HL-60 (cell line): ENCODE data around the gene GPD1L.
A peak's percentile ranks its signal among the peaks of the same experiment; 100 is the strongest.
"Not testable (repeated sequence)": the region's sequence is repeated elsewhere in the genome, so short reads cannot be mapped to it uniquely, and the experiment has no call there.

ENCODE experiments used
- DNase-seq, 2 experiments: peaks; one replicate each; pipeline ENCODE4 v3.0.0-alpha.2; 2010 to 2020; ENCODE audit warnings: low read depth in 1 of 2, low spot score in 1 of 2
- H3K27ac ChIP-seq: fragments of 250-450 bp; sonication (Bioruptor Pico); replicated peaks from 2 replicates; pipeline ENCODE4 v1.5.1; 2020; ENCODE audit warnings: mild to moderate bottlenecking, moderate library complexity
- H3K27me3 ChIP-seq: fragments of 250-450 bp; sonication (Bioruptor Pico); 2 replicates; pipeline ENCODE4 v1.5.1; 2021; ENCODE audit warnings: mild to moderate bottlenecking, moderate library complexity; ENCODE audit not compliant: insufficient read depth, poor library complexity, severe bottlenecking
- H3K4me3 ChIP-seq: replicated peaks from 2 replicates; pipeline ENCODE4 v1.5.1; 2011; ENCODE audit warnings: mild to moderate bottlenecking, control low read depth, low read length; ENCODE audit not compliant: insufficient read depth
- GABPA ChIP-seq: IDR thresholded peaks from 2 replicates; pipeline ENCODE4 v1.6.1; 2012; ENCODE audit warnings: low read depth
- POLR2AphosphoS5 ChIP-seq: IDR thresholded peaks from 2 replicates; pipeline ENCODE4 v1.6.1; 2012; ENCODE audit warnings: low read depth
- REST ChIP-seq: IDR thresholded peaks from 2 replicates; pipeline ENCODE4 v1.6.1; 2012; ENCODE audit warnings: low read depth; ENCODE audit not compliant: insufficient replicate concordance
- SPI1 ChIP-seq: IDR thresholded peaks from 2 replicates; pipeline ENCODE4 v1.6.1; 2012; ENCODE audit warnings: low read depth, mild to moderate bottlenecking, borderline replicate concordance
- TF ChIP-seq, protein P1 (sequence below): IDR thresholded peaks from one replicate; pipeline ENCODE4 v1.5.1; 2011; ENCODE audit warnings: low read length, control low read depth, inconsistent platforms; ENCODE audit not compliant: insufficient read depth

The GPD1L gene

DNA sequence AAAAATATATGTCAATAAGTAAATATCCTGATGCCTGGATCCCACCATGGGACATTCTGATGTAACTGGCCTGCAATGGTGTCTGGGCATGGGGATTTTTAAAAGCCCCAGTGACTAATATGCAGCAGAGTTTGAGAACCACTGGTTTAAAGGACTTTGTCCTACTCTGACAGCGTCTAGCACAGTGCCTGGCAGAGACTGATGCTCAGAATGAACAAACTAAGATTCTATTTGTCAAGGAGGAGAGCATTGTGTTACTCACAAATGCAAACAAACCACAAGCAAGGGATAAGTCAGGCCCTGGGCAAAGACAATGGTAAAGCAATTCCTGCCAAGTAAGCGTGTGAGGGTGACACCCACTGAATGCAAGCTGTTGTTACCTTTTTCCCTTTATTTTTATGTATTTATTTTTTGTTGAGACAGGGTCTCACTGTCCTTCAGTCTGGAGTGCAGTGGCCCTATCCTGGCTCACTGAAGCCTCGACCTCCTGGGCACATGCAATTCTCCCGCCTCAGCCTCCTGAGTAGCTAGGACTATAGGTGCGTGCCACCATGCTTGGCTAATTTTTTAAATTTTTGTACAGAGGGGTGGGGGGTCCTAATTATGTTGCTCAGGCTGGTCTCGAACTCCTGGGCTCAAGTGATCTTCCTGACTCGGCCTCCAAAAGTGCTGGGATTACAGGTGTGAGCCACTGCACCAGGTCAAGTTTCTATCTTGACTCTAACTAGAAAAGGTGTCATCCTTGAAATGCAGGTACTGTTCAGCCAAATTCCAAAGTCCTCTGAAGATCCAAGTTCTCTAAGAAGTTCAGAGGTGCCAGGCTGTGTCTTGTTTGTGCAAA, 909 bp upstream of the GPD1L start:
- Histone ChIP-seq H3K4me3 (no peak overlapping the region), H3K27ac (no peak overlapping the region), H3K27me3 (no peaks in the 10 kb centered on the region)
- no peak for DNase-seq
- TF ChIP-seq, protein P1, sequence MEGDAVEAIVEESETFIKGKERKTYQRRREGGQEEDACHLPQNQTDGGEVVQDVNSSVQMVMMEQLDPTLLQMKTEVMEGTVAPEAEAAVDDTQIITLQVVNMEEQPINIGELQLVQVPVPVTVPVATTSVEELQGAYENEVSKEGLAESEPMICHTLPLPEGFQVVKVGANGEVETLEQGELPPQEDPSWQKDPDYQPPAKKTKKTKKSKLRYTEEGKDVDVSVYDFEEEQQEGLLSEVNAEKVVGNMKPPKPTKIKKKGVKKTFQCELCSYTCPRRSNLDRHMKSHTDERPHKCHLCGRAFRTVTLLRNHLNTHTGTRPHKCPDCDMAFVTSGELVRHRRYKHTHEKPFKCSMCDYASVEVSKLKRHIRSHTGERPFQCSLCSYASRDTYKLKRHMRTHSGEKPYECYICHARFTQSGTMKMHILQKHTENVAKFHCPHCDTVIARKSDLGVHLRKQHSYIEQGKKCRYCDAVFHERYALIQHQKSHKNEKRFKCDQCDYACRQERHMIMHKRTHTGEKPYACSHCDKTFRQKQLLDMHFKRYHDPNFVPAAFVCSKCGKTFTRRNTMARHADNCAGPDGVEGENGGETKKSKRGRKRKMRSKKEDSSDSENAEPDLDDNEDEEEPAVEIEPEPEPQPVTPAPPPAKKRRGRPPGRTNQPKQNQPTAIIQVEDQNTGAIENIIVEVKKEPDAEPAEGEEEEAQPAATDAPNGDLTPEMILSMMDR: no peak

DNA sequence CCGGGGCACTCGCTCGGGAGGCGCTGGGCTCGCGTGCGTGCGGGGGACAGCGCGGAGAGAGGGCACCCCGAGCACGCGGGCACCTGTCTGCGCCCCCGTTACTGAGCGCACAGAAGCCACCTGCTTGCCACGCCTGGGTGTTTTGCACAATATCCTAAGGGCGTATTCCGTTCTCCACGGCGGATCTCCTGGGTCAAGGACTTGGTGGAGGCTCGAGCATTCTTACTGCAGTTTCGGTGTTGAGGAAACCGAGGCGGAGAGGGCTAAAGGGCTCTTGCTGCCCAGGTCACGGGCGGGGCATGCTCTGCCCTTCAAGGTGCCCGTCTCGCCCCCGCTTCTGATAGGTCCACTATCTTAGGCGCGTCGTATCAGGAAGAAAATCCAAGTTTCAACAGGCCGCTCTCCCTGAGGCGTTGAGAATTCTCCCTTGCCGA, 526 bp downstream of the GPD1L start:
- peak overlapping the region; percentile 53 for H3K27ac ChIP-seq
- TF ChIP-seq, protein P1: no peak
- TF ChIP-seq POLR2AphosphoS5 (no peak; the same call in 1 of the 2 replicates), GABPA (no peak), SPI1 (no peak), REST (no peak)
- H3K4me3 ChIP-seq: peak overlapping the region; percentile 92
- peak; percentile 26 to 59 for DNase-seq
- H3K27me3 ChIP-seq: no peaks in the 10 kb centered on the region

- H3K27me3 ChIP-seq, DNase-seq, H3K4me3 ChIP-seq, H3K27ac ChIP-seq: not testable (repeated sequence)
These were observed 1.8 kb downstream of the GPD1L start for GRCh38 chr3:32108224-32108623.

DNA sequence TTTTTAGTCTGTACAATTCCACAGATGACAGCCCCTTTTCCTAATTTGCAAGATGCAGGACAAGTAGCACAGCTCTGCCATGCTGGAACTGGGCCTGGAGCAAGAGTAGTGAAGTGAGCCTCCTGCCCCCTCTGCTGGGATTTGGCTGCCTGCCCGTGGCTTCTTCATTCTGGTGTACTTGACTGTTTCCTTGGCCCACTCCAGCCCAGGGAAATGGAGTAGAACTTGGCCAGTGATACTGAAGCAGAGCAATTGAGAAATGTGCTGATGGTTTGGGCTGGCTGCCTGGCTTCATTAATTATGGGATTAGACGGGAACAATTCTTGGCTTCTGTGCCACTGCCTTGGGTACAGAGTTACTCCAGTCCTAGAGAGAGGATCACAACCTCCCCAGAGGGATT, 2.8 kb downstream of the GPD1L start:
- Histone ChIP-seq H3K27me3 (no peaks in the 10 kb centered on the region), H3K27ac (no peak overlapping the region), H3K4me3 (no peak overlapping the region)
- TF ChIP-seq SPI1: no peak
- TF ChIP-seq, protein P1: no peak
- DNase-seq: no peak

DNA sequence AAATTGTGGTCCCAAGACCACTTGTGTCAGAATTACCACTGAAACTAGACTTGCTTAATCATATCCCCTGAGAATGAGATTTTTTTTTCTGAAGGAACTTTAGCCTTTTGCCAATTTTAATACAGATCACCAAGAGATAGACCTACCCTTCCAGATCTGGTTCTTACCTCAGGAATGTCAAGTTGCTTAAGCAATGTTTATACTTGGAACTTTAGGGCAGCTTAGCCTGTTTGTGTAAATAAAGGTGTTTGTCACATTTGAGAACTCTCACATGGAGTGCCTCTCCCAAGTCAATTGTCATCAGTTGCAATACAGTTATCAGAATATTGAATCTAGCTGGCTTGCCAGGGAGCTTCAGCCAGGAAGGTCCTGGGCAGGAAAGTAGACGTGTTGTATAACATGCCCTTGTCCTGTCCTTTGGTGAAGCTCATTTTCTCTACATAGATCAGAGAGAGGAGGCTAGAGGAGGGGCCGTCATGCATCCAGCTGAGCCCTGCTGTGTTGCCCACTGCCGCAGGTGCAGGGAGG, 3.9 kb downstream of the GPD1L start:
- no peak for DNase-seq
- H3K27me3 ChIP-seq: no peaks in the 10 kb centered on the region
- H3K4me3 ChIP-seq: no peak overlapping the region
- no peak for TF ChIP-seq SPI1
- TF ChIP-seq REST: no peak
- TF ChIP-seq, protein P1: no peak
- TF ChIP-seq POLR2AphosphoS5: no peak
- TF ChIP-seq GABPA: no peak
- H3K27ac ChIP-seq: no peak overlapping the region
